MCF 10A (cell line): ENCODE data around the gene SNRPD3. TPM values are rescaled to one million over a fixed set of nuclear protein-coding genes. Genes with fewer than 3 reads are reported as not detected.

Source experiments
- BruUV-seq: library from RNA; stranded (reverse); fragments of 400-500 nt; replicated peaks from 2 replicates; lab custom pipeline; 2021; lab: Mats Ljungman, UMichigan
- CTCF ChIA-PET: fragments of 300-600 bp; sonication (Branson Sonifier 250); formaldehyde crosslinking; extraction: SDS; loops from one replicate; lab custom pipeline; 2021; ENCODE audit warnings: antibody characterized with exemption, inconsistent platforms; lab: Yijun Ruan, JAX
- POLR2A ChIA-PET: fragments of 300-600, 350-650 bp; sonication (Branson Sonifier 250); formaldehyde crosslinking; extraction: SDS; loops from one replicate; lab custom pipeline; 2020; ENCODE audit warnings: antibody characterized with exemption, inconsistent platforms; lab: Yijun Ruan, JAX
- DNase-seq: peaks from one replicate; pipeline ENCODE4 v3.0.0-alpha.2; 2018; ENCODE audit not compliant: unreplicated experiment
- H3K27ac Mint-ChIP-seq: one replicate; pipeline ENCODE4 v1.8.0; 2022; ENCODE audit warnings: mild to moderate bottlenecking, low read depth, mixed read lengths; ENCODE audit not compliant: unreplicated experiment
- H3K27me3 Mint-ChIP-seq: one replicate; pipeline ENCODE4 v1.8.0; 2022; ENCODE audit warnings: mixed read lengths; ENCODE audit not compliant: insufficient read depth, unreplicated experiment
- H3K36me3 Mint-ChIP-seq: one replicate; pipeline ENCODE4 v1.8.0; 2022; ENCODE audit warnings: mild to moderate bottlenecking, moderate library complexity, mixed read lengths; ENCODE audit not compliant: insufficient read depth, unreplicated experiment
- H3K4me1 Mint-ChIP-seq: one replicate; pipeline ENCODE4 v1.8.0; 2022; ENCODE audit warnings: mixed read lengths; ENCODE audit not compliant: insufficient read depth, unreplicated experiment
- H3K4me3 Mint-ChIP-seq: one replicate; pipeline ENCODE4 v1.8.0; 2022; ENCODE audit warnings: mild to moderate bottlenecking, moderate library complexity, mixed read lengths; ENCODE audit not compliant: unreplicated experiment
- H3K9me3 Mint-ChIP-seq: one replicate; pipeline ENCODE4 v1.8.0; 2022; ENCODE audit warnings: mixed read lengths; ENCODE audit not compliant: unreplicated experiment
- intact Hi-C: fragments of 100-400 bp; cut with micrococcal nuclease; formaldehyde crosslinking; loops from 2 replicates; pipeline ENCODE4 v1.14.1; 2022
- total RNA-seq: library from RNA; stranded (reverse); gene quantifications from 2 replicates; pipeline ENCODE4 v1.2.3, GENCODE V29; 2022
- TF ChIP-seq, protein P1 (sequence below): fragments of 200-600 bp; IDR thresholded peaks from one replicate; pipeline ENCODE4 v1.8.0; 2022; ENCODE audit warnings: antibody characterized with exemption, mild to moderate bottlenecking; ENCODE audit not compliant: unreplicated experiment

The SNRPD3 gene
- total RNA-seq, 1 experiment from 2014 or later: 94.6 TPM

DNA sequence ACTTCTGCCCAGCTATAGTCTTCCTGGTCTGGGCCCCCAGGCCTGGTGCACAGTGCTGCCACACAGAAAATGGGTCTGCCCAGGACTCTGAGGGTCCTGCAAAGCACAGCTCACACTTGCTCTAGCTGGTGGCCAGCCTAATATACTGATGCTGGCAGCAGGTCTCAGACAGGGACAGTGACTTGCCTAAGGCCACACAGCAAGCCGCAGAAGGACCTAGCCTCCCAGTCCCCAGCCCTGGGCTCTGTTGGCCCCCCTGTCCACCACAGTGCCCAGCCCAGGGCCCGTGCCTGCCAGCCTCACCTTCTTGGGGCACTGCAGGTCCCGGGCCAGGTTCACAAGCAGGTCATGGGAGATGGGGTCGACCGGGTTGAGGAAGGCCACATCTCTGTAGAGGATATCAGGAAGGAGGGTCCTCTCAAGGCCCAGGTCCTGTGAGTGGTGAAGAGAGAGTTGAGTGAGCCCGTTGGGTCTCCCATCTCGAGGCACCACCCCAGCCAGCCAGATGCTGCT, 33.8 kb downstream of the SNRPD3 start:
- ChIA-PET POLR2A (no interaction called here), CTCF (interaction anchor here (0.6 kb wide), 1 partner anchor 613 kb away, joined by 3 read pairs; no protein-coding TSS in a partner anchor)
- BruUV-seq: no TSS peak
- intact Hi-C loops: no loop called here
- Mint-ChIP-seq H3K4me3 (no peak overlapping the region), H3K27ac (no peak overlapping the region), H3K27me3 (no peaks in the 10 kb centered on the region), H3K36me3 (no peaks in the 10 kb centered on the region), H3K9me3 (no peaks in the 10 kb centered on the region), H3K4me1 (no peaks in the 10 kb centered on the region)
- TF ChIP-seq, protein P1, sequence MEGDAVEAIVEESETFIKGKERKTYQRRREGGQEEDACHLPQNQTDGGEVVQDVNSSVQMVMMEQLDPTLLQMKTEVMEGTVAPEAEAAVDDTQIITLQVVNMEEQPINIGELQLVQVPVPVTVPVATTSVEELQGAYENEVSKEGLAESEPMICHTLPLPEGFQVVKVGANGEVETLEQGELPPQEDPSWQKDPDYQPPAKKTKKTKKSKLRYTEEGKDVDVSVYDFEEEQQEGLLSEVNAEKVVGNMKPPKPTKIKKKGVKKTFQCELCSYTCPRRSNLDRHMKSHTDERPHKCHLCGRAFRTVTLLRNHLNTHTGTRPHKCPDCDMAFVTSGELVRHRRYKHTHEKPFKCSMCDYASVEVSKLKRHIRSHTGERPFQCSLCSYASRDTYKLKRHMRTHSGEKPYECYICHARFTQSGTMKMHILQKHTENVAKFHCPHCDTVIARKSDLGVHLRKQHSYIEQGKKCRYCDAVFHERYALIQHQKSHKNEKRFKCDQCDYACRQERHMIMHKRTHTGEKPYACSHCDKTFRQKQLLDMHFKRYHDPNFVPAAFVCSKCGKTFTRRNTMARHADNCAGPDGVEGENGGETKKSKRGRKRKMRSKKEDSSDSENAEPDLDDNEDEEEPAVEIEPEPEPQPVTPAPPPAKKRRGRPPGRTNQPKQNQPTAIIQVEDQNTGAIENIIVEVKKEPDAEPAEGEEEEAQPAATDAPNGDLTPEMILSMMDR: no peak
- no peak for DNase-seq

DNA sequence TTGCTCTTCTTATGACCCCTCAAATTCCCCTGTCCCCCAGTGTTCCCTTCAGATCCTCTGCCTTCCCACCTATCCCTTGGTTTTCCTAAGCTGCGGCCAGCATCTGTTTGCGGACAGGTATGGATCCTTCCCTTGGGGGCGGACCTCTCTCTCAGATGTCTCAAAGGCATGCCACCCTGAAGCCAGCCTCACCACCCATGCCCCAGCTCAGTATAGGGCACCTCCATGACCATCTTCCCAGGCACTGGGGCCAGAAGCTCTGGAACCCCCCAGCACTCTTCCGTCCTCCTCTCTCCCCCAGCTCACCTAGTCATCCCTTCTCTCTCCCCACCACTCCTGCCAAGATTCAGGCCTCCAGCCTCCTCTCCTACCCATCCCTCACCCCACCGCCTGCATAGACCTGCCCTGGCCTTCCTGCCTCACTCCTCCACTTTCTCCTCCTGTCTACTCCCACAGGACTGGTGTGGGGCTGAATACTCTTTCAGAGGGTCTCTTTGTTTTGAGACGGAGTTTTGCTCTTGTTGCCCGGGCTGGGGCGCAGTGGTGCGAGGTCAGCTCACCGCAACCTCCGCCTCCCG, 34.9 kb downstream of the SNRPD3 start:
- TF ChIP-seq, protein P1: no peak
- intact Hi-C loops: no loop called here
- no peaks in the 10 kb centered on the region for H3K9me3 Mint-ChIP-seq
- H3K4me3 Mint-ChIP-seq: no peak overlapping the region
- no peaks in the 10 kb centered on the region for H3K36me3 Mint-ChIP-seq
- DNase-seq: no peak
- H3K27ac Mint-ChIP-seq: no peak overlapping the region
- H3K27me3 Mint-ChIP-seq: no peaks in the 10 kb centered on the region
- no peaks in the 10 kb centered on the region for H3K4me1 Mint-ChIP-seq
- CTCF ChIA-PET: no interaction called here
- POLR2A ChIA-PET: no interaction called here
- BruUV-seq: no TSS peak

DNA sequence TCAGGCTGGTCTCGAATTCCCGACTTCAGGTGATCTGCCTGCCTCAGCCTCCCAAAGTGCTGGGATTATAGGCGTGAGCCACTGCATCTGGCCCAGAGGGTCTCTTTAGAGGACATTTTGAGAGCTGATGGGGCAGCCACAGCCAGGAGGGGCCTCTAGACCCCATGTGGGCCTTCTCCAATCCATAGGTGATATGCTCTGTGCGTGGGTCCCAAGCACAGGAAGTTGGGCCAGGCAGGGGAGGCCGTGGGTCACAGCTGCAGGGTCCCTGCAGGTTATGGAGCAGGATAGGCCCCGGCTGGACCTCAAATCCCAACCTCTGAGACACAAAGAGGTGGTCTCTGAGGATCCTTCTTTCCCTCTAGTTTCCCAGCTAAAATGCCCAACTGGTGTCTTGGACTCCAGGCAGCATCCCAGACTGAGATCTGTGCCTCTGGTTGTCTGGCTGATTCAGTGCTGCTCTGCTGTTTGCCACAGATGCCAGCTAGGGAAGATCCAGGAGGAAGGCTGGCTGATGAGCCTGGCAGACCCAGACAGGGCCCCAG, 35.6 kb downstream of the SNRPD3 start:
- DNase-seq: no peak
- ChIA-PET CTCF (interaction anchor here (0.6 kb wide), 1 partner anchor 1776 kb away, joined by 4 read pairs; no protein-coding TSS in a partner anchor), POLR2A (no interaction called here)
- intact Hi-C loops: no loop called here
- H3K4me1 Mint-ChIP-seq: no peaks in the 10 kb centered on the region
- H3K36me3 Mint-ChIP-seq: no peaks in the 10 kb centered on the region
- no peaks in the 10 kb centered on the region for H3K9me3 Mint-ChIP-seq
- H3K27me3 Mint-ChIP-seq: no peaks in the 10 kb centered on the region
- H3K27ac Mint-ChIP-seq: no peak overlapping the region
- TF ChIP-seq, protein P1: no peak
- no peak overlapping the region for H3K4me3 Mint-ChIP-seq
- BruUV-seq: no TSS peak

DNA sequence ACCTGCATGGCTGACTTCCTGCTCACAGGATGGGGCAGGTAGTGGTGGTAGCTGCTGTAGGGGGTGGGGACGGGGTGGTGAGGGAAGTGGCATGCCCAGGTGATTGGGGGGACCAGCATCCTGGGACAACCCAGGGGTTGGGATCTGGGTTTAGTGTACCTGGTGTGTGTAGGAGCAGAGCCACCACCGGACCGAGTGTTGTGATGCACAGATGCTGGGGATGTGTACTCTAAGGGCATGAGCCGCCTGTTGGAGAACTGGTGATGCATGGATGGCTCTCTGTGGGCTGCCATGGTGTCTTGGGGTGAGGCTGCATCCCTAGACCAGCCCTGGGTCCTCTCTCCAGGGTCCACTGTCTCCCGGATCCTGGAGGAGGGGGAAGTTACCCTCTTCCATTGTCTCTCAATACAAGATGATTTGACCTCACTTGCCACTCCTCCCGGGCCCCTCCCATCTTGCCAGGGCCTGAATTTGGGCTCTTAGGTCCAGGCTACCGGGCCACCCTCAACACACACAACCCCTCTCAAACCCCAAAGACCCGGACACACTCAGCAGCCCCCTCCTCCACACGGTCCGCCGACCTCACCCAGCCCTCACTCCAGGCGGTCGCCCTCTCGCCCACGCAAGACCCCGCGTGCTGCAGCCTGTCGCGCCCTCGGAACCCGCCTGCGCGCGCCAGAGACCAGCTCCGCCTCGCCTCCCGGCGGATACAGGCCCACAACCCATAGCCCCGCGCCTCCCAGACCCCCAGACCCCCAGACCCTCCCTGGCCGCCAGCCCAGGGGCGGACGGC, 36.5 kb downstream of the SNRPD3 start:
- no peaks in the 10 kb centered on the region for H3K36me3 Mint-ChIP-seq
- intact Hi-C loops: no loop called here
- H3K4me1 Mint-ChIP-seq: no peaks in the 10 kb centered on the region
- TF ChIP-seq, protein P1: no peak
- H3K4me3 Mint-ChIP-seq: peak overlapping the region; percentile 76
- ChIA-PET POLR2A (interaction anchor here (1.2 kb wide), 1 partner anchor 38 kb away, joined by 6 read pairs; the partner anchor contains the start of gene GUCD1), CTCF (interaction anchor here (0.6 to 0.9 kb wide), 2 partner anchors 146 to 1775 kb away, joined by 4 read pairs; no protein-coding TSS in a partner anchor)
- no peaks in the 10 kb centered on the region for H3K27me3 Mint-ChIP-seq
- no peak overlapping the region for H3K27ac Mint-ChIP-seq
- BruUV-seq: no TSS peak
- no peaks in the 10 kb centered on the region for H3K9me3 Mint-ChIP-seq
- DNase-seq: no peak
